Stimulated activated CD8-positive, alpha-beta memory T cell treated with anti-CD3 and anti-CD28 coated beads, Interleukin-15, amount 100 ng/mL, for 4 hours (primary cell): Measurements from ENCODE around the gene YKT6.
"Not testable (repeated sequence)": the region's sequence is repeated elsewhere in the genome, so short reads cannot be mapped to it uniquely, and the experiment has no call there.

Experiments
- DNase-seq, 2 donors: peaks; one replicate each; pipeline ENCODE4 v3.0.0-alpha.2; 2020; ENCODE audit warnings: low read depth in 2 of 2

YKT6 gene

DNA sequence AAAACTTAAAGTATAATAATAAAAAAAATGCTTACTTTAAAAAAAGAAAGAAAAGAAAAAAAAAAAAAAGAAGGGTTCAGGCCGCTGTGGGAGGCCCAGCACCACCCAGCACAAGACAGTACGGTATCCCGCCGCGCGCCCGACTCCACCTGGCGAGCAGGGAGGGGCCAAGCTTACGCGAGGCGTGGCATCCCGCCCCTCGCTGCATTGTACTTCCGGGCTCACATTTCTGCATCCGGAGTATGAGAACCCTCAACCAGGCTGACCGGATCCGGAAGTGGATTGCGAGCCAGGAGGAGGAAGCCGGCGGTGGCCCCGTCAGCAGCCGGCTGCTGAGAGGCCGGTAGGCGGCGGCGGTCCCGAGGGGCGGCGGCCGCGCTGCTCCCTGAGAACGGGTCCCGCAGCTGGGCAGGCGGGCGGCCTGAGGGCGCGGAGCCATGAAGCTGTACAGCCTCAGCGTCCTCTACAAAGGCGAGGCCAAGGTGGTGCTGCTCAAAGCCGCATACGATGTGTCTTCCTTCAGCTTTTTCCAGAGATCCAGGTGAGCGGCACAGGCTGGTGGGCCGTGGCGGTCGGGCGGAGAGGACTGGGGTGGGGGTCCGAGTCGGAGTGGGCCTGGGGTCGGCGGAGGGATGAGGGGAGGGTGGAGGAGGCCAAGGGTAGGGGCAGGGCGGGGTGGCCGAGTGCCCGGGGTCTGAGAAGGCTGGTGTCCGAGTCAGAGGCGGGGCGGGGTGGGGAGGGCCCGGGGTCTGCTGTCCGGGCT, at the start of gene YKT6:
Gene YKT6, plus strand, starts transcription at position 280 of the 763 bp plus-strand sequence. Its CDS starts 158 bp downstream, at position 438.
- peak; percentile 85 to 91 for DNase-seq

DNA sequence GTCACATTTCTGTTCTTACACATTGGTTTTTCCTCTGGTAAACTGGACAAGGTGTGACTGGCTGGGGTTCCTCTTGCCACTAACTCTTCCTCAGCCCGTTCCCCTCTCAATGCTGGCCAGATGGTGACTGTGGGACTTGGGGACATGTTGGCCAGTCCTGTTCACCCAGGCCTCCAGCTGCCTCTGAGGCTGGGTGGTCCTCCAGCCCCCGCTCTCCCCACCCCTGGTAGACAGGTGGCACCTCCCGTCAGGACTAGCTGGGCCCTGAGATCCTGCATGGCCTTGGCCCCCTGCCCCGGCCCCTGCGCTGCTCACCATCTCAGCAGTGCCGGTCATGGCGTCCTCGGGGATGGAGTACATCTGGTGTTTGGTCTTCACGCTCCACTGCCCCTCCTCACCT, 48.8 kb upstream of the YKT6 start:
- DNase-seq = no peak

DNA sequence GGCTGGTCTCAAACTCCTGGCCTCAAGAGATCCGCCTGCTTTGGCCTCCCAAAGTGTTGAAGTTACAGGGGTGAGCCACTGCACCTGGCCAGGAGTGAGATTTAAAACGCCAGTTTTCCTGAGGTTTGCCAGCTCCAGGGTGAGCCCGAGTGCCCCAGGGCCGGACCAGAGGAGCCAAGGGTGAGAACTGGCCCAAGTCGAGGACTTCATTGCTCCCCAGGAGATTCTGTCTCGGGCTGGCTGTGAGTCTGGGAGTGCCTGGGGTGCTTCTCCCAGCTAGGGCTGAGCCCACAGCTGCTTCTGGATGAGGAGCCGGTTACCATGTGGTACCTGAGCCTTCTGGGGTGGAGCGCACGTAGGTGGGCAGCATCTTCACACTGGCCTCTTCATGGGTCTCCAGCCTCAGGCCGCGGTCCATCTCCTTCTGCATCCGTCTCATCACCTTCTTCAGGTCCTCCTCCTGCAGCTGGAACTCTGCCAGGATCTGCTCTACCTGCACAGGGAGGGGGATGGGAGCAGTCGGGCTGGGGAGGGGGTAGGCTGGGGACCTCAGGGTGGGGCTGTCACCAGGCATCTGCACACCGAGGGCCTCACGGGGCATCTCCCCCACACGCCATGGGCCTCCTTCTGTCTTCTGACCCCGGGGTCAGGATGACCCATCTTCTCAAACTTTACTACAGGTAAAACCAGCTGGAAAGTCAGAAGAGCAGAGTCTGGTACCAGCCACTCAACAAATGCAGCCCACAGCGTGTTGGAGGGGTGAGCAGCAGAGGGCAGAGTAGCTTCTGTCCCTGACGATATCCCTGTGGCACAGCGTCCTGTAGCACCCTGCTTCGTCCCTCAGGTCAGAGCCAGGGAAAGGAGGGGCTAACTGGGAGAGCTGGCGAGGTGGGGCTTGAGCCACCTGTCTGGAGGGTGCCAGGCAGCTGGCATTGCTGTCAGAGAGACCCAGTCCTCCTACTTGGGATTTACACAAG, 47.5 kb upstream of the YKT6 start:
- no peak for DNase-seq

DNA sequence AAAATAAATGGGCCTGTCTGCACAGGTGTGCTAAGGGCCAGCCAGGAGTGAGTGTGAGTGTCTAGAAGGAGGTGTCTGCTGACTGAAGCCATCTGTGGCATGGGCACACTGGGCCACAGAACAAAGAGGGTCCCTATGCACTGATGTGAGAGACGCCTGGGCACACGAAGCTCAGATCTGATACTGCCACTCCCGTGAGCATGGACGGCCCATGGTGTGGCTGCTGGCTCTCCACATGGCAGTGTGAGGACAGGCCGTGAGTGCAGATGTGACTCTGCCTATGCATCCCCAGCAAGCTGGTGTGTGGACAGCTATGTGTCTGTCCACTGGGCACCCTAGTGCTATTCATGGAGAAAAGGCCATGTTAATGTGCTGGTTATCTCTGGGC, 46.8 kb upstream of the YKT6 start:
- DNase-seq = no peak

DNA sequence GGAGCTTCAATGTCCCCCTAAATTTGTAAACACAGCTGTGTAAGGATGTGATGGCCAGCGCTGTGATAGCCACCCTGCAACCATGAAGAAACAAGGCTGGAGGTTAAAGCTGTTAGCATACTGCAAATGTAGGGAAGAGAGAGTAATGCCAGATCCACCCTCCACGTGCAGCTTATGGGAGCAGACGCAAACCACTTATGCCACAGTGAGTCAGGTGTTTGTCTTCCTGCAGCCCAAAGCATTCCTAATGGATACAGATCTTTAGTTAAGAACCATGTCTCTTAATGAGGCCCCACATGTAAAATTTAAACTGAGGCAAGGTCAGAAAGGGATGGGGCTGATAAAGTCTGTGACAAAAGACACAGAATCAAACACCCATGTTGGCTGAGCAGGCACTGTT, 46.1 kb upstream of the YKT6 start:
- DNase-seq = no peak

DNA sequence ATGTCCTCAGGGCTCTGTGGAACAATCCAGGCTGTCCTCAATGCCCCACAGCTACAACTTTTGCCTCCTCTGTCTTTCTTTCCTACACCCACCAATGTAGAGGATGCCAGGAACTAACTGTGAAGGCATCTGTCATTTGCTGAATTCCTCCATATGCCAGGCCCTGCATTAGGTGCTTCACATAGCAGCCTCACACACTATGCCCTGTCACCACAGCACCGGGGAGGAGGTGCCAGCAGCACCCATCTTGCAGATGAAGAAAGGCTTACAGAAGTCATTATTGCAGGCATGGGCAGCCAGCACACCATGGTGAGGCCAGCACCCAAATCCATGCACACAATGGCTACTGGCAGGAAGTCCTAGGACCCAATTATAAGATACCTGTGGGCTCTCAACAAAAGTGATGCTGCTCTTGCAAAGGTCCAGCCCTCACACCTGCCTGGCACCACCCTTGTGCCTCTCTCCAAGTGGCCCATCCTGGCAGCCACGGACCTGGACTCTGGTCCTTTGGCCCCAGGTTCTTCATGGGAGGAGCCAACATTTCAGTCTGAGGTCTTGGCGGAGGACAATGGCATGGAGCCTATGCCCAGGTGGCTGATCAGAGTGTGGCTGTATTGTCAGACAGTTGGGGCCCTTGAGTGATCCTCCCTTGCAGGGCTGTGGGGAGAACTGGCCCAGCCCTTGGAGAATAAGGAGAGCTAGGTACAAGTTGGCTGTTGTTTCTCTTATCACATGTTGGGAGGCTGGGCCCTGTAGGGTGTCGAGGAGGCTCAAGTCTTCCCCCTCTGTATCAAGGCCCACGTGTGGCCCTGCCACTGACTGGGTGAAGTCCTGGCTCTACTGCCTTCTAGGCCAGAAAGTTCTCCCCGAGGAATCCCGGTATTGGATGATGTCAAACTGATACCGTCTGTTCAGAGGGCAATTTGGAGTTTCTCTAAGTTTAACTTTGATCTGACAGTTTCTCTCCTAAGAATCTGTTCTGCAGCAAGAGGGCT, 45.3 kb upstream of the YKT6 start:
- no peak for DNase-seq

DNA sequence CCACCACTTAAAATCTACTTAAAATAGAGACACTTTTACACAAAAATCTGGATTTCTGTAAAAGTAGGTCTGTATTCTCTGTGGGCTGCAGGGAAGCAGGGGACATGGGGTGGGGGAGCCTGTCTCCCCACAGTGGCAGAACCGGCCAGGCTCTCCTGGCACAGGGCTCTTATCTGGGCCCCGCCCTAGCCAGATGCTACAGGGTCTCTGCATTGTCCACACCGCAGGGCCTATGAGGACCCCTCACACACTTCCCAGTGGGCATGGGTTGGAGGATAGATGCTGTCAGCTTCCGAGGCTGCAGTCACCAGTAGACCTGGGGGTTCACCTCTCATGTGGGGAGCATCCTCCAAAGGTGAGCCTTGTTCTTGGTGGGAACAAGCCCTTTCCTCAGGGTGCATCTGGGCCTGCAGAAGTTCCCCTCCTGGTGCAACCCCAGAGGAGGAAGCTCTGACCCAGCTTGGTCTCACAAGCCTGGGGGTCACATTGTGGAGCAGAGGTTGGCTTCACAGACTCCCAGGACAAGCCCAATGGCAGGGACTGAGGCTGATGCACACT, 44.2 kb upstream of the YKT6 start:
- no peak for DNase-seq

DNA sequence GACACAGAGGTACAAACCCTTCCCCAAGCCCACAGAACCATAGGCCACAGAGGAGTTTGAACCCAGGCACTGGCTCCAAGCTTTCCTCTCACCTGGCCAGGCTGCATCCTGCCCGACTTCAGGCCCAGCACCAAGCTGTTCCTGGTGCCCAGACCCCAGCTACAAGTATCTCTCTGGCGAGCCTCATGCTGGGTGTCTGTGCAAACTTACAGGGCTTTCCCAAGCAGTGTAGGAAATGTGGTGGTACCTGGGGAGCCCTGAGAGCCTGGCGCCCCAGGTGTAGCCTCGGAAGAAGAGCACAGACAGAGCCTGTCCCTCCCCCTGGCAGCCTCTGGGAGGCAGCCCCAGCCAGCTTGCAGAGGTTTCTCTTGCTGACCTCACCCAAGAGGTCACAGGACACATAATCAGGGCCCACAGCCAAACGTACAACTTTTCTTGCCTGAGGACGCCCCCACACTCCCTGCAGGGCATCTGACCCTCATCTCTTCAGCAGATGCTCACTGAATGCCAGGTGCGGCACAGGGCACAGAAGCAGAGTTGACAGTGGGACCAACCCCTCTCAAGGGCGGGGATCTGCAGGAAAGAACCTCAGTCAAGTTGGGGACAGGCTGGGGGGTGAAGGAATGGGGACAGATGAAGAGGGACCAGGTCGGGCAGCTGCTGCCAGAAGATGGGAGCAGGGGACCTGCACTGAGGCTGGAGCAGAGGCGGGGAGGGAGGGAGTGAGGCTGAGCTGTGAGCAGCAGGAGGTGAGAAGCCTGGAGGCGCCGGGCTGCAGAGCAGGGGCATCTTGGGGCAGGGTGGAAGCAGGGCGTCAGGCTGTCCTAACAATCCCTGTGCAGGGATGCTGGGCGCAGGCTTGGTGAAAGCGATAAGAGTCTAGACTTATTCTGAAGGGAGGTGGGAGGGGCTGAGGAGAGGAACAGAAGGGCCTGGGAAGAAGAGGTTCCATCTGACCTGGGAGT, 43.4 kb upstream of the YKT6 start:
- no peak for DNase-seq

DNA sequence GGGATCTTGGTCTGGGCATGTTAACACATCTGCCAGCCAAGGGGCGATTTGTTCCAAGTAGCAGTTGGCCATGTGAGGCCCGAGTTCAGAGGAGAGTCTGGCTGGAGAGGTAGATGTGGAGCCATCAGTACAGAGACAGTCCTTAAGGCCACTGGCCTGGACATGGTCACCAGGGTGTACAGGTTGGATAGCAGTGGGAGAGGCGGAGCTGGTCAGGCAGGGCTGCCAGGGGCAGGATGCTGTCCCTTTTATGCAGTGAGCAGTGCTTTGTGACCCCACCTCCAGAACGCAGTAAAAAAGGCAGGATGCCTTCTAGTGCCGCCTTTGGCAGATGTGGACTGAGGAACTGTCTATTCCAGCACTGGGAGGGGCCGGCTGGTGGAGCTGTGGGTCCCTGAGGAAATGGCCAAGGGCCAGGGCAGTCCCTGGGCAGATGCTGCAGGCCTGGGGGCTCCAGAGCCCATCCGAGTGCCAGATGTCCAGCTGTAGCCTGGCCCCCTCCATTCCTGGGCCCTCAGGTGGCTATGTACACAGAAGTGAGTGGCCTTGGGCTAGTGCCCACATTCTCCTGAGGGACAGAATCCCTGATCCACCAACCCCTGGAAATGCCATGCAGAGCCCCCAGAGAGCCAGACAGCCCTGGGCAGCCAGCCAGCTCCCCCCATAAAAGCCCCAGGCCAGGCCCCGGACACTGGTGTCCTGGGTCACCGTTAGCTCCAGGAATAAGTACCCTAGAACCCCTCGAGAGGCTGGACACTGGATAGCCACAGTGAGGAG, 42.5 kb upstream of the YKT6 start:
- no peak for DNase-seq

DNA sequence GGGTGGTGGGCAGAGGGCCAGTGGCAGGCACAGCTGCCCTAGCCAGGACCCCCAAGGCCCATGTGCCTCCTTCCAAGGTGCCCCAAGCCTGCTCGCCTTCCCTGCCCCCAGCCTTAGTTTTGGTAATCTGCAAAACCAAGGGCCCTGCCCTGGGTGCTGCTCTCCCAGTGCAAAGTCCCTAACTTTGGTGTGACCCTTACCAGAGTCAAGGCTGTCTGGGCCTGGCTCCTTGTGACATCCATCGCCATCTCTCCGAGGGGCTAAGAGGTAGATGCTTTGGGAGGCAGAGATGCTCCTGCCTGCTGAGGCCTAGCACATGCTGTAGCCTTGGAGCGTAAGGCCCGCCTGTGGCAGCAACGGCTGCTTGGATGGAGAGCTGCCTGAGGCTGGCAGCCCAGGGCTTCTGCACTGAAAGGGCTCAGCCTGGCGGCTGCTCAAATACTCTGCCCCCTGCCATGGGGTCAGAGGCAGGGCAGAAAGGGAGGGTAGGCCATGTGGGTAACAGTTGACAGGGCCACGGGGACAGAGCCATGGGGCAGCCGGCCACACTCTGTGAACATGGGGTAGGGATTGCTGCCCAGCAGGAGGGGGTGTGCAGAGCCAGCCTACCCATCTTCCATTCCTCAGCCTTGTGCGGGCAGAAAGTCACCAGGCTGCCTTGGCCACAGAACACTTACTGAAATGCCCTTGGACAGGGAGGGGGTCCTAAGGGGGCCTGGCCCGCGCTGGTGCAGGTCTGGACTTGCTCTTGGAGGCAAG, 41.7 kb upstream of the YKT6 start:
- DNase-seq = no peak

DNA sequence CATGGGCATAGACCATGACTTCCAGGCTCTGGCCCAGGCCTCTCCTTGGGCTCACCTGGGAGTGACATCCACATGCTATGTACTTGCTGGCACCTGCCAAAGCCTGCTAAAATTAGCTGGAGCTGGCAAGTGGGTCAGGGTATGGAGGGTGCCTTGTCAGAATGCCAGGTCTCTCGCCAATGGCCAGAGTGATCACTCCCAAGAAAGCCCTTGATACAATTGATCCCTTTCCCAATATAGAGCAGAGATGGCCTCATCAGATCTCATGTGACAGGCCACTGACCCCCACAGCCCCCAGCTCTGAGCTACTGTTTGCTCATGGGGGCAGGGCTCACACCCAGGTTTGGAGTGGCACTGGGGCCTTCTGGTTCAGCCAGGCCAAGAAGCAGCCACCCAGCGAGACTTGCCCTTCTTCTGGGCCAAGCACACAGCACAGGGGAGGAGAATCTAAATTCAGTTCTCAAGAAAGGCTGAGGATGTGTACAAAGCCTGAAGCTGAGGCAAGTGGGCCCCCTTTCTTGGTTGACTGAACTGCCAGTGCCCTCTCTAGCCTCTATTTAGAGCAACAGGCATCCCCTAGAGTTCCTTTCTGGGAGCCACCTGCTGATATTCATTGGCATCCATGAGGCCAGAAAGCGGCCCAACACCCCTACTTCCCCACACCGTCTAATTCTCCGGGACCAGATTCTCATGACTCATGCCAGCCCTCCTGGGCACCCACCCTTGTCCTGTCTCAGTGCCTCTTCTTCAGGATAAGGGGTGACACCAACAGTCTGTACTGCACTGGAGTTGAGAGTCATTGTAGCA, 40.8 kb upstream of the YKT6 start:
- DNase-seq = no peak

DNA sequence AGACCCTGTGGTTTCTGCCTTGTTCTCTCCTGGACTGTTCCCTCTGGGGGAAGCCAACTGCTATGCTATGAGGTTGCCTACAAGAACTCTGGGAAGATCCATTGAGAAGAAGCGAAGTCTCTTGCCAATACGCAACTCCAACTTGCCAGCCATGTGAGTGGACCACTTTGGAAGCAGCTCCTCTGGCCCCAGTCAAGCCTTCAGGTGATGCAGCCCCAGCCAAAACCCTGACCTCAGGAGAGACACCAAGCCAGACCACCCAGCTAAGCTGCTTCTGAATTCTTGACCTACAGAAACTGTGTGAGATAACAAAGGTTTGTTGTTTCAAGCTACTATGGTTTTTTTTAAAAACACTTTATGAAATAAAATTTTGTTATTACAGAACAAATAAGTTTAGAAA, 39.4 kb upstream of the YKT6 start:
- DNase-seq = no peak

DNA sequence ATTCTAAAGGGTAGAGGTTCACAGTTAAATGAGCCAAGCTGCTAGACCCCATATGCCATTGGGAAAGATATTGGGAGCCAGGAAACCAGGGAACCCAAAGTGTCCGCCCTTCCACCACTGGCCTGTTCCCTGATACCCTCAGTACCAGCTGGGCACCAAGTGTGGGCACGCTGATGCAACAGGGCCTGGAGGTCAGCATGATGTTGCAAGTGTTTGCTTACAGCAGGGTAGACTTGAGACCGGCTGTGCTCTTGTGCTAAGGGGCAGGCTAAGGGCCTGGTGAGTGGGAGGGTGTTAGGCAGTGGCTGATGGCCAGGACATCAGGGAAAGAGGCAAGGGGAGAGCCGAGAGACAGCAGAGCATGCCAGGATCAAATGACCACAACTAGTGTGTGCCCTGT, 38.6 kb upstream of the YKT6 start:
- no peak for DNase-seq

DNA sequence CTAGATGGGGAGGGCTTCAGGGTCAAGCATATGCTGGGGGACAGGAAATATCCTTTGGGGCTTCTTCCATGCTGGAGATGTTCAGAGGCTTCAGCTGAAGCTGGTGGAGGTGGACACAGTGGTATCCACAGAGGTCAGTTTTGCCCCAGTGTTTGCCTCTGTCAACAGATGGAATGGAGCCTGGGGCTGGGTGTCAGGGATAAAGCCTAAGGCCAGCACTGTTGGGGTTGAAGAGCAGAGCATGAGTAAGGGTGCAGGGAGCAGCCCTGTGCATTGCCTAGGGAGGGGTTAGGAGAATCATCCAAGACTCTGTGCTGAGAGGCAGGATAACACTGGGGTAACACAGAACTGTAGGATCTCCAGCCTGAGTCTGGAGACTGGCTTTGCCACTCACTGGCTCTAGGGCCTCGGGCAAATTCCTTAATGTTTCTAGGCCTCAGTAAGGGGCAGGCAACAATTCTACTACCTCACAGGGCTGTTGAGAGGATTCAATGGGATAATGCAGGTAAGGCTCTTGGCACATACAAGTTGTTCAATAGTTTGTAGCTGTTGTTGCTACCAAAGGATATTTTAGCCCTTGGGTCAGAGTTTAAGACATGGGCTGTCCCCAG, 37.9 kb upstream of the YKT6 start:
- DNase-seq = no peak

DNA sequence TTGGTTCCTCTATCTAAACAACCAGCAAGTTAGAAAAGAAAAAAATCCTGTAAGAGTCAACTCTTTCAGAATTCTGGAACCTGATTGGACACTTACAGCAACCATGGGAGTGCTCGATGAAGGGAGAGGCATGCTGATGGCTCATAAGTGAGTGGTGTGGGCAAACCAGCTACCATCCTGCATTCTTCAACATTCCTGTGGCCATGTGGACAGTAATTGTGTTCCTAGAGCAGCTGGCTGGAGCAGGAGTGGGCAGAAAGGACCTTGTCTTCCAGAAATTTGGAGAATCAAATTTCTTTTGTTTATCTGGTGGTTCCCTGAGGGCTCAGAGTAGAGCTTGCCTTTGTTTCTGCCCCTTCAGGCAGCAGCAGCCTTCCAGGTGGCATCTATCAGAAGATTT, 37.2 kb upstream of the YKT6 start:
- DNase-seq = no peak

DNA sequence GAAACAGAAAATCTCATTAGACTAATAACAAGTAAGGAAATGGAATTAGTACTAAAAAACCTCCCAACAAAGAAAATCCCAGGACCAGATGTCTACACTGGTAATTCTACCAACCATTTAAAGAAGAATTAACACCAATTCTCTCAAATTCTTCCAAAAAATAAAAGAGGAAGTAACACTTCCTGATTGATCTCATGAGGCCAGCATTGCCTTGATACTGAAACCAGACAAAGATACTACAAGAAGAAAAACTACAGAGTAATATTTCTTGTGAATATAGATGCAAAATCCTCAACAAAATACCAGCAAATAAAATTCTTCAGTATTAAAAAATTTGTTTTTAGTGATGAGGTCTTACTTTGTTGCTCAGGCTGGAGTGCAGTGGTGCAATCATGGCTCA, 32.9 kb upstream of the YKT6 start:
- no peak for DNase-seq

DNA sequence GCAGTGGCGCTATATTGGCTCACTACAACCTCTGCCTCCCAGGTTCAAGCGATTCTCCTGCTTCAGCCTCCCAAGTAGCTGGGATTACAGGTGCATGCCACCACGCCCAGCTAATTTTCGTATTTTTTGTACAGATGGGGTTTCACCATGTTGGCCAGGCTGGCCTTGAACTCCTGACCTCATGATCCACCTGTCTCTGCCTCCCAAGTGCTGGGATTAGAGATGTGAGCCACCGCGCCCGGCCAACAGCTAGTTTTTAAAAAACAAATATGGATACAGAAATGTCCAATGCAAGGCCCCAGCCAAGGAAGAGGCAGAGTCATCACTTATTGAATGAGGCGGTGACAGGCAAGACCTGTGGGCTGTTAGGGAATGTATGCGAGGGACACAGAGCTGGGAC, 28.9 kb upstream of the YKT6 start:
- DNase-seq = not testable (repeated sequence)
